GM12872 (cell line): ENCODE results near the gene EPSTI1.

ENCODE experiments used
- CTCF ChIP-seq: IDR thresholded peaks from 3 replicates; pipeline ENCODE4 v1.5.1; 2011; ENCODE audit warnings: low read depth, mild to moderate bottlenecking, low read length, moderate library complexity; ENCODE audit not compliant: insufficient read depth

EPSTI1 gene

GRCh38 chr13:42967660-42968059, 24.4 kb downstream of the EPSTI1 start:
- TF ChIP-seq CTCF = no peak

GRCh38 chr13:42965281-42965680, 26.8 kb downstream of the EPSTI1 start:
- no peak for TF ChIP-seq CTCF

GRCh38 chr13:42964761-42965161, 27.3 kb downstream of the EPSTI1 start:
- TF ChIP-seq CTCF = no peak

GRCh38 chr13:42959615-42960014, 32.4 kb downstream of the EPSTI1 start:
- no peak for TF ChIP-seq CTCF

GRCh38 chr13:42957881-42958280, 34.2 kb downstream of the EPSTI1 start:
- TF ChIP-seq CTCF = no peak

GRCh38 chr13:42950181-42950580, 41.9 kb downstream of the EPSTI1 start:
- TF ChIP-seq CTCF = no peak

GRCh38 chr13:42947925-42948324, 44.1 kb downstream of the EPSTI1 start:
- TF ChIP-seq CTCF = no peak

GRCh38 chr13:42946927-42947326, 45.1 kb downstream of the EPSTI1 start:
- no peak for TF ChIP-seq CTCF
